IMR-90 (cell line): ENCODE measurements around the gene SOX12. TPM values are rescaled to one million over a fixed set of nuclear protein-coding genes. Genes with fewer than 3 reads are reported as not detected.

Experiments used
- ATAC-seq: fragments of 200-7000 bp; cut with Tn5 transposase; 2 replicates; pipeline ENCODE4 v1.9.1; 2020; ENCODE audit warnings: low read depth, mild to moderate bottlenecking, moderate library complexity
- BruUV-seq: library from RNA; stranded (reverse); fragments of 400-500 nt; replicated peaks from 2 replicates; lab custom pipeline; 2021; lab: Mats Ljungman, UMichigan
- CTCF ChIA-PET: fragments of 300-600 bp; formaldehyde crosslinking; extraction: SDS; loops from one replicate; lab custom pipeline; 2021; ENCODE audit warnings: antibody characterized with exemption; lab: Yijun Ruan, JAX
- POLR2A ChIA-PET: fragments of 300-600 bp; sonication (Branson Sonifier 250); formaldehyde crosslinking; loops from one replicate; lab custom pipeline; 2022; ENCODE audit warnings: antibody characterized with exemption; ENCODE audit not compliant: unreplicated experiment; lab: Charles Lee
- DNase-seq: peaks from one replicate; pipeline ENCODE4 v3.0.0; 2013
- H2AFZ ChIP-seq: replicated peaks from 2 replicates; pipeline ENCODE3; 2013; ENCODE audit warnings: low read length, mild to moderate bottlenecking; ENCODE audit not compliant: poor library complexity
- H2AK5ac ChIP-seq: 2 replicates; pipeline ENCODE4 v1.6.1; 2013; ENCODE audit warnings: low read depth, low read length, inconsistent platforms
- H2AK9ac ChIP-seq: replicated peaks from 2 replicates; pipeline ENCODE3; 2013; ENCODE audit warnings: mild to moderate bottlenecking, low read depth, low read length, moderate library complexity; ENCODE audit not compliant: poor library complexity
- H2BK120ac ChIP-seq: 2 replicates; pipeline ENCODE4 v1.6.1; 2013; ENCODE audit warnings: low read depth, low read length, inconsistent platforms
- H2BK15ac ChIP-seq: 3 replicates; pipeline ENCODE4 v1.6.1; 2013; ENCODE audit warnings: low read depth, low read length, inconsistent platforms
- H2BK20ac ChIP-seq: 2 replicates; pipeline ENCODE4 v1.6.1; 2013; ENCODE audit warnings: low read depth, mild to moderate bottlenecking, inconsistent platforms, low read length, moderate library complexity
- H2BK5ac ChIP-seq: 2 replicates; pipeline ENCODE4 v1.6.1; 2013; ENCODE audit warnings: mild to moderate bottlenecking, low read depth, low read length, inconsistent platforms; ENCODE audit not compliant: poor library complexity, severe bottlenecking
- H3K14ac ChIP-seq: replicated peaks from 2 replicates; pipeline ENCODE4 v1.6.1; 2013; ENCODE audit warnings: low read depth, low read length, inconsistent platforms
- H3K18ac ChIP-seq: 2 replicates; pipeline ENCODE4 v1.6.1; 2013; ENCODE audit warnings: low read depth, low read length, control low read depth
- H3K23ac ChIP-seq: 2 replicates; pipeline ENCODE4 v1.6.1; 2013; ENCODE audit warnings: low read depth, low read length, inconsistent platforms
- H3K27ac ChIP-seq: 2 replicates; pipeline ENCODE4 v1.5.1; 2013; ENCODE audit warnings: mild to moderate bottlenecking, control low read depth, low read length; ENCODE audit not compliant: insufficient read depth
- H3K27me3 ChIP-seq: 2 replicates; pipeline ENCODE4 v1.6.1; 2013; ENCODE audit warnings: low read length; ENCODE audit not compliant: control insufficient read depth, insufficient read depth
- H3K36me3 ChIP-seq: 2 replicates; pipeline ENCODE4 v1.6.1; 2013; ENCODE audit warnings: low read length, mixed read lengths; ENCODE audit not compliant: control insufficient read depth, insufficient read depth
- H3K4ac ChIP-seq: 2 replicates; pipeline ENCODE4 v1.6.1; 2013; ENCODE audit warnings: low read depth, low read length, inconsistent platforms
- H3K4me1 ChIP-seq: 2 replicates; pipeline ENCODE4 v1.6.1; 2013; ENCODE audit warnings: low read length, mixed read lengths; ENCODE audit not compliant: control insufficient read depth, insufficient read depth
- H3K4me2 ChIP-seq: 2 replicates; pipeline ENCODE4 v1.6.1; 2013; ENCODE audit warnings: low read depth, mild to moderate bottlenecking, control low read depth, low read length, moderate library complexity
- H3K4me3 ChIP-seq: 2 replicates; pipeline ENCODE4 v1.5.1; 2013; ENCODE audit warnings: low read depth, mild to moderate bottlenecking, control low read depth, low read length, moderate library complexity; ENCODE audit not compliant: insufficient read depth
- H3K56ac ChIP-seq: 2 replicates; pipeline ENCODE4 v1.6.1; 2013; ENCODE audit warnings: low read length, inconsistent platforms; ENCODE audit not compliant: insufficient read depth; ENCODE audit errors: extremely low read depth
- H3K79me1 ChIP-seq, 2 experiments: 2 replicates each; pipeline ENCODE4 v1.6.1; 2013; ENCODE audit warnings: low read length in 2 of 2, inconsistent platforms in 1 of 2, low read depth in 1 of 2
- H3K9ac ChIP-seq: 2 replicates; pipeline ENCODE4 v1.6.1; 2013; ENCODE audit warnings: low read depth, low read length, control low read depth
- H3K9me1 ChIP-seq: 2 replicates; pipeline ENCODE4 v1.6.1; 2013; ENCODE audit warnings: low read length, inconsistent platforms; ENCODE audit not compliant: insufficient read depth
- H3K9me3 ChIP-seq: 2 replicates; pipeline ENCODE4 v1.6.1; 2013; ENCODE audit warnings: low read length; ENCODE audit not compliant: control insufficient read depth, insufficient read depth
- H4K20me1 ChIP-seq: 2 replicates; pipeline ENCODE4 v1.6.1; 2013; ENCODE audit warnings: low read length, inconsistent platforms; ENCODE audit not compliant: insufficient read depth
- H4K5ac ChIP-seq: 2 replicates; pipeline ENCODE4 v1.6.1; 2013; ENCODE audit warnings: mild to moderate bottlenecking, low read depth, low read length, control low read depth
- H4K8ac ChIP-seq, 2 experiments: 2 replicates each; pipeline ENCODE4 v1.6.1; 2013; ENCODE audit warnings: low read depth in 2 of 2, low read length in 2 of 2, control low read depth in 1 of 2, inconsistent platforms in 1 of 2
- H4K91ac ChIP-seq: 2 replicates; pipeline ENCODE4 v1.6.1; 2013; ENCODE audit warnings: low read depth, low read length, inconsistent platforms; ENCODE audit not compliant: insufficient read depth
- CHD1 ChIP-seq: IDR thresholded peaks from 2 replicates; pipeline ENCODE4 v1.6.1; 2012; ENCODE audit warnings: low read depth, low read length, improper control_type of control experiment
- ELK1 ChIP-seq: fragments of 150-350 bp; IDR thresholded peaks from 2 replicates; pipeline ENCODE4 v1.6.1; 2016; ENCODE audit warnings: low read depth, mild to moderate bottlenecking, low read length, moderate library complexity, borderline replicate concordance
- NFE2L2 ChIP-seq: fragments of 150-350 bp; IDR thresholded peaks from 2 replicates; pipeline ENCODE4 v1.6.1; 2016; ENCODE audit warnings: low read depth, mild to moderate bottlenecking, low read length
- SMC3 ChIP-seq: fragments of 150-350 bp; IDR thresholded peaks from 2 replicates; pipeline ENCODE4 v1.6.1; 2016; ENCODE audit warnings: low read depth, mild to moderate bottlenecking, antibody characterized with exemption, low read length, moderate library complexity
- USF2 ChIP-seq: fragments of 150-350 bp; IDR thresholded peaks from 2 replicates; pipeline ENCODE4 v1.6.1; 2017; ENCODE audit warnings: mild to moderate bottlenecking, antibody characterized with exemption, low read length, low read depth
- WGBS, 2 experiments: methylation state at CpG; one replicate each; pipeline versions ENCODE4 v1.1.5 to v1.1.7; 2013; ENCODE audit warnings: missing lambda C conversion rate in 2 of 2; ENCODE audit not compliant: insufficient read length in 1 of 2; ENCODE audit errors: extremely low coverage in 2 of 2; 5-methylcytosine and 5-hydroxymethylcytosine counted together
- dilution Hi-C: fragments of 300-500 bp; cut with HindIII; formaldehyde crosslinking; loops from one replicate; pipeline ENCODE4 v1.14.3; 2018; ENCODE audit warnings: low sequenced_read_pairs; ENCODE audit not compliant: unreplicated experiment
- in situ Hi-C: fragments of 300-500 bp; cut with MboI; formaldehyde crosslinking; loops from 3 replicates; pipeline ENCODE4 v1.14.3; 2019; ENCODE audit warnings: low sequenced_read_pairs, inconsistent platforms, mixed read lengths
- intact Hi-C: fragments of 100-400 bp; cut with micrococcal nuclease; formaldehyde crosslinking; loops from 2 replicates; pipeline ENCODE4 v1.10.0; 2022
- polyA plus RNA-seq, 3 experiments: library from polyadenylated mRNA; depleted of rRNA; stranded (reverse); fragments of >200 nt; gene quantifications; 2 replicates each; pipeline ENCODE4 v1.2.3, GENCODE V29; 2012; ENCODE audit warnings: low replicate concordance in 1 of 3
- total RNA-seq: library from RNA; depleted of rRNA; stranded (reverse); fragments of >200 nt; gene quantifications from 2 replicates; pipeline ENCODE4 v1.2.3, GENCODE V29; 2012

Gene SOX12
- total and polyA plus RNA-seq, 2 of the 4 experiments (the other 2 are of a cell fraction), result 1.1 to 6.2 TPM

GRCh38 chr20:276620-277495 is 48.5 kb upstream of the SOX12 start:
- DNase-seq, result no peak
- Histone ChIP-seq H3K23ac (no peak overlapping the region), H2AFZ (no peak overlapping the region), H3K9me3 (no peaks in the 10 kb centered on the region), H3K4me3 (no peak overlapping the region), H4K5ac (no peak overlapping the region), H2BK20ac (no peak overlapping the region), H2BK120ac (no peak overlapping the region), H4K8ac (no peak overlapping the region), H3K9ac (no peak overlapping the region), H4K20me1 (no peaks in the 10 kb centered on the region), H2AK5ac (no peak overlapping the region), H3K18ac (no peak overlapping the region), H3K27ac (no peak overlapping the region), H3K4ac (no peak overlapping the region), H3K36me3 (peaks cover 34% of the 10 kb centered on the region), H2AK9ac (no peak overlapping the region), H4K91ac (no peak overlapping the region), H3K4me1 (no peaks in the 10 kb centered on the region), H2BK15ac (no peak overlapping the region), H3K79me1 (no peaks in the 10 kb centered on the region), H3K27me3 (no peaks in the 10 kb centered on the region), H3K9me1 (no peaks in the 10 kb centered on the region; the same call in 1 of the 2 replicates), H3K4me2 (no peak overlapping the region), H3K14ac (no peak overlapping the region), H3K56ac (no peak overlapping the region), H2BK5ac (no peak overlapping the region)
- POLR2A ChIA-PET, result no interaction called here
- CTCF ChIA-PET, result no interaction called here
- ATAC-seq, result no peak
- no TSS peak for BruUV-seq
- WGBS, 2 experiments, result 100% methylated on average over 1 of the region's 12 CpGs; no CpG with 5 or more reads in 1 of the 2 experiments
- dilution Hi-C loops (no loop called here), in situ Hi-C loops (no loop called here), intact Hi-C loops (no loop called here)
- no peak for TF ChIP-seq USF2
- no peak for TF ChIP-seq SMC3
- no peak for TF ChIP-seq NFE2L2
- TF ChIP-seq CHD1, result no peak
- no peak for TF ChIP-seq ELK1
